DMS114 treated with DMSO at 0.1 percent for 48 hours (cell line): ENCODE measurements around the gene NOB1.
"Not testable (repeated sequence)": the region's sequence is repeated elsewhere in the genome, so short reads cannot be mapped to it uniquely, and the experiment has no call there.

Source experiments
- DNase-seq: peaks from one replicate; lab custom pipeline; 2025; ENCODE audit not compliant: unreplicated experiment; lab: John Stamatoyannopoulos, UW

NOB1 gene

GRCh38 chr16:69754469-69755310 is at the start of gene NOB1:
TSS of gene NOB1 (minus strand) at chr16:69754926. CDS start at chr16:69754910, 16 bp downstream.
- peak; percentile 89 for DNase-seq

- no peak for DNase-seq
Observed at GRCh38 chr16:69804297-69804696, 49.6 kb upstream of the NOB1 start.

GRCh38 chr16:69799611-69800031 is 44.9 kb upstream of the NOB1 start:
- no peak for DNase-seq

- DNase-seq = peak; percentile 10
Observed at GRCh38 chr16:69798466-69798865, 43.7 kb upstream of the NOB1 start.

- peak; percentile 69 for DNase-seq
Observed at GRCh38 chr16:69796285-69797118, 41.8 kb upstream of the NOB1 start.

GRCh38 chr16:69794486-69794885 is 39.8 kb upstream of the NOB1 start:
- DNase-seq = no peak

- DNase-seq = no peak
Observed at GRCh38 chr16:69793526-69793925, 38.8 kb upstream of the NOB1 start.

GRCh38 chr16:69791391-69791847 is 36.7 kb upstream of the NOB1 start:
- DNase-seq = not testable (repeated sequence)

- no peak for DNase-seq
Observed at GRCh38 chr16:69787883-69788282, 33.2 kb upstream of the NOB1 start.

- no peak for DNase-seq
Observed at GRCh38 chr16:69784586-69784985, 29.9 kb upstream of the NOB1 start.

GRCh38 chr16:69781118-69781517 is 26.4 kb upstream of the NOB1 start:
- no peak for DNase-seq

- no peak for DNase-seq
Observed at GRCh38 chr16:69779724-69780123, 25.0 kb upstream of the NOB1 start.

GRCh38 chr16:69775563-69775962 is 20.8 kb upstream of the NOB1 start:
- no peak for DNase-seq

GRCh38 chr16:69773260-69773947 is 18.7 kb upstream of the NOB1 start:
- DNase-seq = no peak

- DNase-seq = no peak
Observed at GRCh38 chr16:69771651-69771967, 16.9 kb upstream of the NOB1 start.

GRCh38 chr16:69769404-69769803 is 14.7 kb upstream of the NOB1 start:
- no peak for DNase-seq

- no peak for DNase-seq
Observed at GRCh38 chr16:69768666-69769065, 13.9 kb upstream of the NOB1 start.

GRCh38 chr16:69767459-69768229 is 12.9 kb upstream of the NOB1 start:
- no peak for DNase-seq

GRCh38 chr16:69763599-69763942 is 8.8 kb upstream of the NOB1 start:
- DNase-seq = no peak

- no peak for DNase-seq
Observed at GRCh38 chr16:69762814-69763598, 8.3 kb upstream of the NOB1 start.
